ENCODE data around the gene UBL7. TPM values are rescaled to one million over a fixed set of nuclear protein-coding genes. Genes with fewer than 3 reads are reported as not detected.

The UBL7 gene
- polyA plus RNA-seq, 1 donor = 30.8 TPM

- DNase-seq = peak; percentile 78
Observed at GRCh38 chr15:74438721-74439316, 22.1 kb downstream of the UBL7 start.

- no peak for DNase-seq
Observed at GRCh38 chr15:74438206-74438605, 22.8 kb downstream of the UBL7 start.

- peak; percentile 72 for DNase-seq
Observed at GRCh38 chr15:74434263-74435136, 26.5 kb downstream of the UBL7 start.

GRCh38 chr15:74433592-74434262 lies 27.2 kb downstream of the UBL7 start, which contains the start of gene SEMA7A:
Gene SEMA7A, minus strand, starts transcription at chr15:74433958. Its CDS starts 40 bp downstream, at chr15:74433918.
- peak; percentile 84 for DNase-seq

- DNase-seq = no peak
Observed at GRCh38 chr15:74432968-74433591, 27.9 kb downstream of the UBL7 start.

GRCh38 chr15:74432271-74432967 lies 28.5 kb downstream of the UBL7 start:
- DNase-seq = no peak

- no peak for DNase-seq
Observed at GRCh38 chr15:74431645-74432044, 29.3 kb downstream of the UBL7 start.

- no peak for DNase-seq
Observed at GRCh38 chr15:74431116-74431515, 29.8 kb downstream of the UBL7 start.

- no peak for DNase-seq
Observed at GRCh38 chr15:74430510-74430951, 30.4 kb downstream of the UBL7 start.

- DNase-seq = no peak
Observed at GRCh38 chr15:74429781-74430400, 31.1 kb downstream of the UBL7 start.

- no peak for DNase-seq
Observed at GRCh38 chr15:74428970-74429780, 31.8 kb downstream of the UBL7 start.

GRCh38 chr15:74428442-74428787 lies 32.5 kb downstream of the UBL7 start:
- no peak for DNase-seq

GRCh38 chr15:74427607-74428441 lies 33.1 kb downstream of the UBL7 start:
- DNase-seq = no peak

- DNase-seq = no peak
Observed at GRCh38 chr15:74426404-74427281, 34.3 kb downstream of the UBL7 start.

- DNase-seq = no peak
Observed at GRCh38 chr15:74425630-74426029, 35.3 kb downstream of the UBL7 start.

- DNase-seq = no peak
Observed at GRCh38 chr15:74424901-74425528, 35.9 kb downstream of the UBL7 start.

- DNase-seq = no peak
Observed at GRCh38 chr15:74423431-74424257, 37.3 kb downstream of the UBL7 start.
